Nephron (organoid): ENCODE measurements around the gene AQP7.
"Not testable (repeated sequence)": the region's sequence is repeated elsewhere in the genome, so short reads cannot be mapped to it uniquely, and the experiment has no call there.

Experiments
- H3K27ac Mint-ChIP-seq, 3 experiments: 2 replicates each; pipeline ENCODE4 v1.8.0; 2020; ENCODE audit warnings: mixed read lengths in 3 of 3, mild to moderate bottlenecking in 2 of 3, moderate library complexity in 1 of 3
- H3K27me3 Mint-ChIP-seq: 2 replicates; pipeline ENCODE4 v1.8.0; 2021; ENCODE audit warnings: low read depth, mild to moderate bottlenecking, moderate library complexity, mixed read lengths
- H3K36me3 Mint-ChIP-seq: 2 replicates; pipeline ENCODE4 v1.8.0; 2020; ENCODE audit warnings: low read depth, mixed read lengths
- H3K4me1 Mint-ChIP-seq: 2 replicates; pipeline ENCODE4 v1.8.0; 2020; ENCODE audit warnings: mixed read lengths
- H3K4me3 Mint-ChIP-seq, 3 experiments: 2 replicates each; pipeline ENCODE4 v1.8.0; 2020; ENCODE audit warnings: mild to moderate bottlenecking in 3 of 3, mixed read lengths in 3 of 3, moderate library complexity in 2 of 3
- H3K9me3 Mint-ChIP-seq: 2 replicates; pipeline ENCODE4 v1.8.0; 2020; ENCODE audit warnings: mixed read lengths
- TF ChIP-seq, protein P1 (sequence below), 3 experiments: fragments of 200-600 bp; sonication (generic); IDR thresholded peaks; one replicate each; pipeline ENCODE4 v1.5.0; 2021; ENCODE audit warnings: antibody characterized with exemption in 3 of 3; ENCODE audit not compliant: unreplicated experiment in 3 of 3

AQP7 gene

GRCh38 chr9:33402371-33402770, at the start of gene AQP7:
Gene AQP7 (minus strand): TSS chr9:33402568. CDS start chr9:33401262, 1,306 bp downstream.
- H3K36me3 Mint-ChIP-seq: not testable (repeated sequence)
- peak within 1 kb of the TSS; percentile 65 to 92 (median 77) for H3K27ac Mint-ChIP-seq

DNA sequence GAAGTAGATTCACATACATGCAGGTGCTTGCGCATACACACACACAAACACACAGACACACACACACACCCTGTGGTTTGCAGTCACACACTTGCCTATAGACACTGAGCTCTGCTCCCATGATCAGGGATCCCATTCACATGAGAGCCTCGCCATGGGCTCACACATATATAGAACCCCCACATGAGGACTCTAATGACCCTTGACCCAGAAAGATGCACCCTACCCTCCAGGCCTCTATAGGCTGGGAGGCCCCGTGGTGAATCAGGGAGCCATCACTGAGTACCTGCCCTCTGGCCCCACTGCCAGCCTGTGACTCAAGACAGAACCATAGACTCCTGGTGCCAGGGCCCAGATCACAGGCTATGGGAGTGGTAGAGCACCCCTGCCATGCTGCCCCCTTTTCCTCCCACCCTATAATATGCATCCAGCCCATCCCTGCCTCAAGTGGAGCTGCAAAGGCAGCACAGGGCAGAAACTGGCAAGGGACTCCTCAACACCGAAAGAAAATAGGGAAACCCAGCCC, 48.3 kb upstream of the AQP7 start:
- Mint-ChIP-seq H3K27me3 (peaks cover 15% of the 10 kb centered on the region), H3K4me3 (no peak overlapping the region), H3K27ac (no peak overlapping the region), H3K4me1 (peaks cover 28% of the 10 kb centered on the region), H3K9me3 (no peaks in the 10 kb centered on the region), H3K36me3 (no peaks in the 10 kb centered on the region)
- TF ChIP-seq, protein P1, sequence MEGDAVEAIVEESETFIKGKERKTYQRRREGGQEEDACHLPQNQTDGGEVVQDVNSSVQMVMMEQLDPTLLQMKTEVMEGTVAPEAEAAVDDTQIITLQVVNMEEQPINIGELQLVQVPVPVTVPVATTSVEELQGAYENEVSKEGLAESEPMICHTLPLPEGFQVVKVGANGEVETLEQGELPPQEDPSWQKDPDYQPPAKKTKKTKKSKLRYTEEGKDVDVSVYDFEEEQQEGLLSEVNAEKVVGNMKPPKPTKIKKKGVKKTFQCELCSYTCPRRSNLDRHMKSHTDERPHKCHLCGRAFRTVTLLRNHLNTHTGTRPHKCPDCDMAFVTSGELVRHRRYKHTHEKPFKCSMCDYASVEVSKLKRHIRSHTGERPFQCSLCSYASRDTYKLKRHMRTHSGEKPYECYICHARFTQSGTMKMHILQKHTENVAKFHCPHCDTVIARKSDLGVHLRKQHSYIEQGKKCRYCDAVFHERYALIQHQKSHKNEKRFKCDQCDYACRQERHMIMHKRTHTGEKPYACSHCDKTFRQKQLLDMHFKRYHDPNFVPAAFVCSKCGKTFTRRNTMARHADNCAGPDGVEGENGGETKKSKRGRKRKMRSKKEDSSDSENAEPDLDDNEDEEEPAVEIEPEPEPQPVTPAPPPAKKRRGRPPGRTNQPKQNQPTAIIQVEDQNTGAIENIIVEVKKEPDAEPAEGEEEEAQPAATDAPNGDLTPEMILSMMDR (IDR thresholded peaks at IDR 0.05; ENCODE audit: unreplicated experiment in 3 of 3): no peak

More at GRCh38 chr9:33402371-33402770, at the start of gene AQP7:
- H3K27me3 Mint-ChIP-seq, H3K9me3 Mint-ChIP-seq: not testable (repeated sequence)
- Mint-ChIP-seq H3K4me3 (peak within 1 kb of the TSS in 2 of 3 experiments; percentile 47), H3K4me1 (peaks cover 33% of the 10 kb centered on the region)

DNA sequence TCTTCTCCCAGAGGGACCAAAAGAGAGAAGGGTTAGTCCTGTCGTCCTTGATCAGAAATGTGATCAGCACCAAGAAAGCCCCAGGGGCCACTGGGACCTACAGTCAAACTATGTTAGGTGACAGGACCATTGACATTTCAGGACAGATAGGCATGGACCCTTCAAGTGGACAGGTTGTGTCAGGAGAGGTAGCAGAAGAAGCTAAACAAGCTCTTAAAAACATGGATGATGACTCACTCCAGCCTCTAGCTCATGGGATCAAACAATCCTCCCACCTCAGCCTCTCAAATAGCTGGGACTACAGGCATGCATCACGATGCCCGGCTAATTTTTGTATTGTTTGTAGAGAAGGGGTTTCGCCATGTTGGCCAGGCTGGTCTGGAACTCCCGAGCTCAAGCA, 47.3 kb upstream of the AQP7 start:
- Mint-ChIP-seq H3K4me1 (peaks cover 38% of the 10 kb centered on the region), H3K36me3 (no peaks in the 10 kb centered on the region), H3K9me3 (no peaks in the 10 kb centered on the region), H3K4me3 (no peak overlapping the region), H3K27ac (no peak overlapping the region), H3K27me3 (peaks cover 15% of the 10 kb centered on the region)
- TF ChIP-seq, protein P1 (IDR thresholded peaks at IDR 0.05; ENCODE audit: unreplicated experiment in 3 of 3): no peak

DNA sequence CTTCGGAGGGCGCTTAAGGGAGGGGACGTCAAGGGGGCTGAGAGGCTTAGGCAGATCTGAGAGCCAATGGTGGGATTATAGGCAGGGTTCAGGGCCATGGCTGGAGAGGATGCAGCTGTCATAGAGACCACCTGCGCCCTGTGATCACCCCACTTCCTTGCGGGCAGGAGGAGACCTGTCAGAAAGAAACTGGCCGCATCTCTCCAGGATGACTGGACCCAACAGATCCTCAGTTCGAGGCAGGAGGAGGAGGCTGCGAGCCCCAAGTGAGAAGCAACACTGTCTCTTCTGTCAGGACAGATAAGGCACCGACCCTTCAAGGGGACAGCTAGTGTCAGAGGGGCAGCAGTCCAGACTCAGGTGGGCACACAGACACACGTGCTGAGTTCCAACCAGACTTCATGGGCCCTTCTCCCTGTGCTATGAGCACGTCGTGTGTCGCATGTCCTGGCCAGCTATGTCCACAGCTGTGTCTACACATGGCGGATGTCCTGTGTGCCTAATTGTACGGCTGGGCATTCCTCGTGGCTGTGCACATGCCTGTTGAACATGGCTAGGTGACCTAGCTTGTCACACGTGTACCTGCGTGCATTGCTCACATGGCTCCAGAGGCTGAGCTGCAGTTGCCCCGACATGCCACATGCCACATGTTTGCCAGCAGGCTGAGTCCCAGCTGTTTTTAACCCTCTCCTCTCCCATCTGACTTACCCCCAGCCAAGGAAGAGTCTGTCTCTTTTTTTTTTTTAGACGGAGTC, 45.6 kb upstream of the AQP7 start:
- Mint-ChIP-seq H3K4me1 (peaks cover 40% of the 10 kb centered on the region), H3K27me3 (peaks cover 15% of the 10 kb centered on the region), H3K27ac (peak overlapping the region; percentile 75 to 88 (median 85)), H3K9me3 (no peaks in the 10 kb centered on the region), H3K4me3 (peak overlapping the region; percentile 75 to 78 (median 78)), H3K36me3 (no peaks in the 10 kb centered on the region)
- TF ChIP-seq, protein P1 (IDR thresholded peaks at IDR 0.05; ENCODE audit: unreplicated experiment in 3 of 3): no peak

GRCh38 chr9:33446946-33447798, 44.8 kb upstream of the AQP7 start, which contains the start of gene AQP3:
Gene AQP3 (minus strand): TSS chr9:33447593. CDS start chr9:33447530, 63 bp downstream.
- peak within 1 kb of the TSS; percentile 78 to 84 (median 80) for H3K4me3 Mint-ChIP-seq
- H3K27ac Mint-ChIP-seq: peak within 1 kb of the TSS; percentile 75 to 93 (median 90)
- H3K4me1 Mint-ChIP-seq: peaks cover 35% of the 10 kb centered on the region
- no peaks in the 10 kb centered on the region for H3K9me3 Mint-ChIP-seq
- H3K36me3 Mint-ChIP-seq: no peaks in the 10 kb centered on the region
- TF ChIP-seq, protein P1 (IDR thresholded peaks at IDR 0.05; ENCODE audit: unreplicated experiment in 3 of 3): peak in 2 of 3 experiments; percentile 12 to 30
- H3K27me3 Mint-ChIP-seq: peaks cover 15% of the 10 kb centered on the region
